Adrenal gland (tissue), 5 donors: ENCODE data around the gene THRSP.

ENCODE experiments used
- CTCF ChIP-seq, 6 experiments: fragments of 450-650 bp in 4 of 6; fragments of 200-600 bp in 2 of 6; sonication (generic) in 1 of 6; IDR thresholded peaks; 1 replicate in 5 of 6; 2 replicates in 1 of 6; pipeline versions ENCODE4 v1.5.1 to v1.8.0; 2016 to 2021; ENCODE audit warnings: antibody characterized with exemption in 6 of 6, mild to moderate bottlenecking in 2 of 6, moderate library complexity in 1 of 6
- POLR2A ChIP-seq, 2 donors: fragments of 450-650 bp; IDR thresholded peaks; one replicate each; pipeline ENCODE4 v1.6.1; 2017; ENCODE audit warnings: antibody characterized with exemption in 2 of 2, mild to moderate bottlenecking in 2 of 2, moderate library complexity in 1 of 2
- donor health status: DM: no; HTN: no; CAD: no.

GRCh38 chr11:78054971-78055370 lies 8.7 kb upstream of the THRSP start:
- TF ChIP-seq POLR2A (IDR thresholded peaks at IDR 0.05) (no peak), CTCF (IDR thresholded peaks at IDR 0.05) (no peak)
